BE2C (cell line): ENCODE results near the gene HDAC4.

Experiments used
- DNase-seq: peaks from one replicate; pipeline ENCODE4 v3.0.0-alpha.2; 2020
- H3K27me3 ChIP-seq: fragments of 250-450 bp; sonication (Bioruptor Pico); 2 replicates; pipeline ENCODE4 v1.5.1; 2020; ENCODE audit warnings: mild to moderate bottlenecking
- H3K36me3 ChIP-seq: fragments of 250-450 bp; sonication (Bioruptor Pico); 2 replicates; pipeline ENCODE4 v1.5.1; 2020; ENCODE audit warnings: mild to moderate bottlenecking
- H3K4me1 ChIP-seq: fragments of 250-450 bp; sonication (Bioruptor Pico); 2 replicates; pipeline ENCODE4 v1.5.1; 2020
- H3K4me3 ChIP-seq: 2 replicates; pipeline ENCODE4 v1.5.1; 2011; ENCODE audit warnings: low read depth, low read length
- H3K9me3 ChIP-seq: fragments of 250-450 bp; sonication (Bioruptor Pico); 2 replicates; pipeline ENCODE4 v1.5.1; 2020
- CTCF ChIP-seq: IDR thresholded peaks from 2 replicates; pipeline ENCODE4 v1.5.1; 2012; ENCODE audit warnings: mild to moderate bottlenecking, low read depth, low read length

The HDAC4 gene

GRCh38 chr2:239389414-239390329 is 11.1 kb downstream of the HDAC4 start:
- no peak for TF ChIP-seq CTCF
- Histone ChIP-seq H3K9me3 (no peaks in the 10 kb centered on the region), H3K27me3 (no peaks in the 10 kb centered on the region), H3K36me3 (peaks cover 18% of the 10 kb centered on the region), H3K4me1 (peaks cover 2% of the 10 kb centered on the region; the same call in 1 of the 2 replicates), H3K4me3 (no peak overlapping the region)
- DNase-seq: no peak

GRCh38 chr2:239388236-239389151 is 12.3 kb downstream of the HDAC4 start:
- no peak for TF ChIP-seq CTCF
- peaks cover 18% of the 10 kb centered on the region for H3K36me3 ChIP-seq
- no peaks in the 10 kb centered on the region for H3K27me3 ChIP-seq

GRCh38 chr2:239387811-239388210 is 13.0 kb downstream of the HDAC4 start:
- H3K4me1 ChIP-seq: no peaks in the 10 kb centered on the region

More at GRCh38 chr2:239388236-239389151, 12.3 kb downstream of the HDAC4 start:
- H3K4me3 ChIP-seq: no peak overlapping the region
- DNase-seq: no peak
- H3K9me3 ChIP-seq: no peaks in the 10 kb centered on the region
- peaks cover 2% of the 10 kb centered on the region; the same call in 1 of the 2 replicates for H3K4me1 ChIP-seq

GRCh38 chr2:239386872-239387445 is 13.9 kb downstream of the HDAC4 start:
- no peak for TF ChIP-seq CTCF
- H3K36me3 ChIP-seq: peaks cover 18% of the 10 kb centered on the region
- H3K27me3 ChIP-seq: no peaks in the 10 kb centered on the region
- no peaks in the 10 kb centered on the region for H3K9me3 ChIP-seq
- peaks cover 4% of the 10 kb centered on the region for H3K4me1 ChIP-seq
- no peak for DNase-seq
- H3K4me3 ChIP-seq: no peak overlapping the region

More at GRCh38 chr2:239387811-239388210, 13.0 kb downstream of the HDAC4 start:
- Histone ChIP-seq H3K27me3 (no peaks in the 10 kb centered on the region), H3K36me3 (peaks cover 18% of the 10 kb centered on the region), H3K4me3 (no peak overlapping the region), H3K9me3 (no peaks in the 10 kb centered on the region)
- no peak for DNase-seq
- TF ChIP-seq CTCF: no peak

GRCh38 chr2:239386001-239386670 is 14.7 kb downstream of the HDAC4 start:
- Histone ChIP-seq H3K4me3 (no peak overlapping the region), H3K27me3 (no peaks in the 10 kb centered on the region), H3K4me1 (peaks cover 10% of the 10 kb centered on the region), H3K9me3 (no peaks in the 10 kb centered on the region), H3K36me3 (peaks cover 18% of the 10 kb centered on the region)
- peak; percentile 1 for DNase-seq
- TF ChIP-seq CTCF: no peak
